COLO668 (cell line): Measurements from ENCODE around the gene OXA1L.
"Not testable (repeated sequence)": the region's sequence is repeated elsewhere in the genome, so short reads cannot be mapped to it uniquely, and the experiment has no call there.

Experiments used
- DNase-seq: peaks from one replicate; lab custom pipeline; 2025; ENCODE audit not compliant: unreplicated experiment; lab: John Stamatoyannopoulos, UW

The OXA1L gene

DNA sequence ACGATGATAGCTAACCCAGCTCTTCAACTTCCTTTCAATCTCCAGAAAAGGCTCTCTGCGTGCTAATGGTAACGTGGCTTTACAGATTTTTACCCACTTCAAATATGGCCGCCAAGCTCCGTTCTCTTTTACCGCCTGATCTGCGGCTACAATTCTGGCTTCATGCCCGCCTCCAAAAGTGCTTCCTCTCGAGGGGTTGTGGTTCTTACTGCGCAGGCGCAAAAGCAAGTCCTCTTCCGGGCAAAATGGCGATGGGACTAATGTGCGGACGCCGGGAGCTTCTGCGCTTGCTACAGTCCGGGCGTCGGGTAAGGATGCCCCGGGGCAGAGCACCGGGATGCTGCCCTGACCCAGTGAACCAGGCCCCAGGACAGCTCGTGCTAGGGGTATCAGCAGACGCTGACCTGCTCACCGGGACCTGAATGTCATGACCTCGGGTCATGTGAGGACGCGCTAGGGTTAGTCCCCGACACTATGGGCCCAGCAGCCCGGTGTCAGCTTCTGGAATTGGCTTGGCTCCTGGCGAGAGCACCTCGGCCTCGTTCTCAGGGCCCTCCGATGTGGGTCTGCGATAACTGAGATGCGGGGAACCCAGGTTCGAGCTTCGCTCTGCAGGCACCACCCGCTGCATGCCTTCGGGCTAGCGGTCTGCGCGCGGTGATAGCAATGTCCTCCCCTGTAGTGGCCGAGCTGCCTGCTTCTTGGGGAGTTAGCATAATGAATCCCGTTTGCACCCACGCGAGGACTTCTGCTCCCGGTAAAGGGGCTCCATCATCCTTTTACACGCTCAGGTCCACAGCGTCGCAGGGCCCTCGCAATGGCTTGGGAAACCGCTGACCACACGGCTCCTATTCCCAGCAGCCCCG is at the start of gene OXA1L:
Gene OXA1L, plus strand, starts transcription at position 232 of the 866 bp plus-strand sequence. Its CDS starts 14 bp downstream, at position 246.
- peak; percentile 97 for DNase-seq

DNA sequence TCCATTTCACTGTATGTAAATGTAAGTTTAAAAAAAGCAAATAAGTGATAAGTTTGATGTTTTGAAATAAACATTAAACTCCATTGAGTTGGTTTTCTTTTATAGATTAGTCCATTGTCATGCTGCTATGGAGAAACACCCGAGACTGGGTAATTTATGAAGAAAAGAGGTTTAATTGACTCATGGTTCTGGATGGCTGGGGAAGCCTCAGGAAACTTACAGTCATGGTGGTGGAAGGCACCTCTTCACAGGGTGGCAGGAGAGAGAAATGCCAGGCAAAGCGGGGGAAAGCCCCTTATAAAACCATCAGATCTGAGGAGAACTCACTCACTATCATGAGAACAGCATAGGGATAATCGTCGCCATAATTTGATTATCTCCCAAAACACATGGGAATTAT is 48.4 kb upstream of the OXA1L start:
- DNase-seq: no peak

DNA sequence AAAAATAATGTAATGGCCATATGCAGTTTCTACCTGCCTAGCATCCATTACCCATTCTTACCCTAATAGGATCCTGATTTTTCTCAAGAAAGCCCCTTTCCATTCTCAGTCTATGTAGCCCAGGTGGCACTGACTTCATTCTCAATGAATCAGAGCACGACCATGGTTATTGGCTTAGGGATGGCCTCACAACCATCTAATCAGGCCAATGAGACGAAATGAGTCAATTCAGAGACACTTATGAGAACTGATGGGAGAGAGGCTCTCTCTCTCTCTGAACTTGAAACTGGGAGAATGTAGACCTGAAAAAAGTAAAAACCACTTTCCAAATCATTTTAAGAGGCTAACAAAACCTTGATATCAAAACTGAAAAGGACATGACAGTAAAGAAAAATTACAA is 45.3 kb upstream of the OXA1L start:
- DNase-seq: no peak

DNA sequence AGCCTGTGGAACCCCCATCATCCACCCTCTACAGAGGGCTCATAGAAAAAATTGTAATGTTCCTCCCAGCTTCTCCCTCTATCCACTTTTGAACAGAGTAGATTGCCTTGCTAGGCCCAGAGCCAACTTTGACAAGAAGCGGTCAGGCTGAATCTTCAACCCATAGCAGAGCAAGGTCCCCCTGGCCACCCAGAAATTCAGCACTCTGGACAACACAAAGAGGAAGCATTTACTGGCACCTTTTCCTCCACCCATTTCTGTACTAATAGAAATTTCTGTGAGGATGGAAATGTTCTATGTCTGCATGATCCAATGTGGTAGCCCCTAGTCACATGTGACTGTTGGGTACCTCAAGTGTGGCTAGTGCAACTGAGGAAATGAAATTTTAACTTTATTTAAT is 42.7 kb upstream of the OXA1L start:
- no peak for DNase-seq

DNA sequence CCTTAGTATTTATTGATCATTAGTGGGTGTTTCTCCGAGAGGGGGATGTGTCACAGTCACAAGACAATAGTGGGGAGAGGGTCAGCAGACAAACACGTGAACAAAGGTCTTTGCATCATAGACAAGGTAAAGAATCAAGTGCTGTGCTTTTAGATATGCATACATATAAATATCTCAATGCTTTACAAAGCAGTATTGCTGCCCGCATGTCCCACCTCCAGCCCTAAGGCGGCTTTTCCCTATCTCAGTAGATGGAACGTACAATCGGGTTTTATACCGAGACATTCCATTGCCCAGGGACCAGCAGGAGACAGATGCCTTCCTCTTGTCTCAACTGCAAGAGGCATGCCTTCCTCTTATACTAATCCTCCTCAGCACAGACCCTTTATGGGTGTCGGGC is 41.6 kb upstream of the OXA1L start:
- not testable (repeated sequence) for DNase-seq

DNA sequence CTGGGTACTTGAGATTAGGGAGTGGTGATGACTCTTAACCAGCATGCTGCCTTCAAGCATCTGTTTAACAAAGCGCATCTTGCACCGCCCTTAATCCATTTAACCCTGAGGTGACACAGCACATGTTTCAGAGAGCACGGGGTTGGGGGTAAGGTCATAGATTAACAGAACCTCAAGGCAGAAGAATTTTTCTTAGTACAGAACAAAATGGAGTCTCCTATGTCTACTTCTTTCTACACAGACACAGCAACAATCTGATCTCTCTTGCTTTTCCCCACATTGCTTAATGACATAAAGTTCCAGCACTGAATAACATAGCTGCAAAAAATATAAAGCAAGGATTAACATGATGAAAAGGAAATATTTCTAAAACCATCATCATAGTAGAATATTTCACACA is 41.1 kb upstream of the OXA1L start:
- DNase-seq: not testable (repeated sequence)

DNA sequence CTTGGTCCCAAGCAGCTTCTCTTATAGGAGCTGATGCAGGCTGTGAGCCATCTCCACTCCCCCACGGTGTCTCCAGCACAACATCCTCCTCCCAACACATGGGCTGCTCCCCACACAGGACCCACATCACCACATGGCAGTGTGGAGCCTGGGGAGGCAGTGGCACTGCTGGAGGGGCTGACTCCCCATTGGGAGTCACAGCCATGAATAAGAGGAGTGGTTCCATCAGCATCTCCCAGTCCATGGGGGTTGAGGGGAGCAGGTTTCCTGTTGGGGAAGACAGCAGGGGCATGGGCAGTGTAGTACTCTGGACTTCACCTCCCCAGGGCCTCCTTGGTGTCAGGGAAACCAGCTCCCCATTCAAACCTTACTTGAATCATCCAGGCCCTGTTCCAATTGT is 40.5 kb upstream of the OXA1L start:
- no peak for DNase-seq

DNA sequence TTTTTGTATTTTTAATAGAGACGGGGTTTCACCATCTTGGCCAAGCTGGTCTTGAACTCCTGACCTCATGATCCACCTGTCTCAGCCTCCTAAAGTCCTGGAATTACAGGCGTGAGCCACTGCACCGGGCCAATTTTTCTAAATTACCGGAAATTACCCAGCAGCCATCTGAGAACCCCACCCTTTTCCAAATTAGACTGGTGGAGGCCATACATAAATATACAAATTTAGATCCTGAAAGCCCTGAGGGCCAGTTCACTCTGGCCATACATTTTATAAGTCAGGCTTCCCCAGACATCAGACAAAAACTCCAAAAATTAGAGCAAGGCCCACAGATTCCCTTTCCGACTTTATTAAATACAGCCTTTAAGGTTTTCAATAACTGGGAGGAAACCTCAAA is 34.4 kb upstream of the OXA1L start:
- DNase-seq: not testable (repeated sequence)

DNA sequence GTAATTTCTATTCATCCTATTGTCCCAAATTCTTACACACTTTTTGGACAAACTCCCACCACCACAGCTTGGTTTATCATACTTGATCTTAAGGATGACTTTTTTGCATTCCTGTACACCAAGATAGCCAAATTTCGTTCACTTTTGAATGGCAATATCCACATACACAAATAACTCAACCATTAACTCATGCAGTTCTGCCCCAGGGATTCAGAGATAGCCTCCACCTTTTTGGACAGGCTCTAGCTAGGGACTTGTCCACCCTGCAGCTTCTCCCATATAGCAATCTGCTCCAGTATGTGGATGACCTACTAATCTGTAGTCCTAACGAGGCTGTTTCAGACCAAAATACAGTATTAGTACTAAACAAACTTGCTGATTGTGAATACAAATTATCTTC is 32.7 kb upstream of the OXA1L start:
- no peak for DNase-seq

DNA sequence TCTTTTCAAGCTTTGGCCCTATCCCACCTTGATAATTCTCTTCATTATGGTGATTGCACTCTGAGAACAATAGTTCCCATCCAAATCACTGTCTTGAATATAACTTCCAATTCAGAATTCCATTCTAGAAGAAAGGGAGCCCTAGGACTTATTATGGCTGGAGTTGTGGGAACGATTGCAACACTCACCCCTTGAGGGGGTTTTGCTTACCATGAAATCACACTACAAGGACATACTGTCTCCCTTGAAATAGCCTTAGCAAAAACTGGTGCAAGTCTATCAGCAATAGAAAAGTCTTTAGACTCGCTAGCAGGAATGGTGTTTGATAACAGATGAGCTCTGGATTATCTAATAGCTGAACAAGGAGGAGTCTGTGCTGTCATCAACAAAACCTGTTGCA is 31.4 kb upstream of the OXA1L start:
- DNase-seq: no peak

DNA sequence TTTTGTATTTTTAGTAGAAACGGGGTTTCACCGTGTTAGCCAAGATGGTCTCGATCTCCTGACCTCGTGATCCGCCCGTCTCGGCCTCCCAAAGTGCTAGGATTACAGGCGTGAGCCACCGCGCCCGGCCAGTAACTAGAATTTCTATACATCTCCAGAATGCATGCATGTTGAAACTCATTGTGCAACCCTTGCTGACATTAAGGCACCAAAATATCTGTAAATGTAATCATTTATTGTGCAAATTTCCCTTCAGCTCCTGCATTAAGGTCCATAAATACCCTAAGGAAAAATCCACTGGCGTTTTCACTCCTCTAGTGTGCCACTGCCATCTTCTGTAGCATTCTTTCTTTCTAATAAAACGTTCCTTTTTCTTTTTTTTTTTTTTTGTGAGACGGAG is 30.1 kb upstream of the OXA1L start:
- DNase-seq: not testable (repeated sequence)

DNA sequence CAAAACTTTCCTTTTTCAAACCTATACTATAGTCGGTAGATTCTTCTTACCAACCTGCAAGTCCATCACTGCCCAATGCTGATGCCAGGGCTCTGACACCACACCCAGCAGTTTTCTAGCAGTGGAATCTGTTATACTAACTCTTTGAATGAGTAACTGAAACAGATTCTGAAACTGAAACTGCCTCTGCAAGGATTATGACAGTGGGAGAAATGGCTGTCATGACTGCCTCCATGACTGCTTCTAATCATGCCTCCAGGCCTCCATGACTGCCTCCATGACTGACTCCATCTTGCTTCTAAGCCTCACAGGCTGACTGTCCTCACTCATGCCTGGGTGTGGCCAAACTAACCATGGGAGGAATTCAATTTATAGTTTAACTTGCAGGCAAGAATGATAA is 29.4 kb upstream of the OXA1L start:
- no peak for DNase-seq

DNA sequence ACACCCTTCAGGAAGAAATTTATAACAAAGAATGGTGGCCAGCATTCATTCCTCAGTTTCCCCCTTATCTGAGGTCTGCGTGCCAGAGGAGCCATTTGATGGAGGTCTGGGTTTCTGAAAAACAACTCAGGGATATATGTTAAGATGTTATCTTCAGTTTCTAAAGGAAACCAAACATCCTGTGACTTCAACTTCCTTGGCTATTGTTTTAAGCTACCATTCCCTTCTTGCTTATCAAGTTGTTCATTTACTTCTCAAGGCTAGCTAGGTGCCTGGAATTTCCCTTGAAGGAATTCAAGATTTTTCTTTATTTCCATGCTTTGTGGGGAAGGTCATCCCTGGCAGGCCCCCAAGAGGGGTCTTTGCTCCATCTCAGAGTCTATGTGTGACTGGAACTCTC is 27.1 kb upstream of the OXA1L start:
- no peak for DNase-seq

DNA sequence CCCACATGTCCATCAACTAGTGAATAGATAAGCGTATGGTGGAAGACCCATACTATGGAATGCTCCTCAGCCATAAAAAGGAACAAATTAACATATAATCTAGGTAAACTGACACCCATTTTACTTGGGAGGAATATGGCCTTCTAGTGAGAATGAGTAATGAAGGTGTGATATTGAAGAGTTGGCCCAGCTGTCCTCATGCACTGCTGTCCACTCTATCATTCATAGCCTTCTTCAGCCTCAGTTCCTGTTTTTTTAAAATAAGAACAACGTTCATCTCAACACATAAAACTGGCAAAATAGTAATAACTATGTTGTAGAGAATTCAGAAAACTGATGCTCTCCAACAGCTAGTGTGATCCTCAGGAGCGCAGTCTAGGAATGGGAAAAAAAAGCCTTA is 26.5 kb upstream of the OXA1L start:
- DNase-seq: no peak

DNA sequence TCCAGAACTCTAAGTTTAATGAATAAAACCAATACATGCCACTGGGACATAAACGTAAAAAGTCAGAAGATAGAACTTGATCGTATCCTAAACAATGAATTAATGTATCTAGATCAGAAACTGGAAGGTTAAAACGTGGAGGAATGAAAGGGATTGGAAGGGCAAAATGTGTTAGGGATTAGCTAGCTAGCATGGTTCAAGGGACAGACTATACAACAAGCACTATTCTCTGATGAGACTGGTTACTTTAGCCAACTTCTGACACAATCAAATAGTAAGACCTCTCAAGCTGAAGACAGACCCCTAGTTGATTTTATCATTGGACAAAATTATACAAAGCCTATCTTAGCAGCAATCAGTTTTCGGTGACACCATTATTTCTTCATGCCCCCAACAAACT is 18.7 kb upstream of the OXA1L start:
- no peak for DNase-seq

DNA sequence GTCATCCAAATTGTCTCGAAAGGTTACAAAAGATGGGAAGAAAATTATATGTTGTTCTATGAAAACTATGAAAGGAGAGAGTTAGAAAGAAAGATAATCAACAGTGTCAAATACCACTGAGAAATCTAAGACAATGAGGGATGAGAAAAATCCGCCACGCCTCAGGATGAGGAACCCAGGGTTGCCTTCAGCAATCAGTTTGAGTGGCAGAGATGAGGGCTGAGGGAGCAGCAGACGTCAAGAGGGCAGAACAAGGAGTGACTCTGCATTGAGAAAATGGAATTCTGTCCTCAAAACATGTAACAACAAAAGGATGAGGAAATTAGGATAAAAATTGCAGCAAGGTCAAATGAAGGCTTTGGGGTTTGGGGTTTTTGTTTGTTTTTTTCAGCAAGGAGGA is 18.3 kb upstream of the OXA1L start:
- DNase-seq: no peak

DNA sequence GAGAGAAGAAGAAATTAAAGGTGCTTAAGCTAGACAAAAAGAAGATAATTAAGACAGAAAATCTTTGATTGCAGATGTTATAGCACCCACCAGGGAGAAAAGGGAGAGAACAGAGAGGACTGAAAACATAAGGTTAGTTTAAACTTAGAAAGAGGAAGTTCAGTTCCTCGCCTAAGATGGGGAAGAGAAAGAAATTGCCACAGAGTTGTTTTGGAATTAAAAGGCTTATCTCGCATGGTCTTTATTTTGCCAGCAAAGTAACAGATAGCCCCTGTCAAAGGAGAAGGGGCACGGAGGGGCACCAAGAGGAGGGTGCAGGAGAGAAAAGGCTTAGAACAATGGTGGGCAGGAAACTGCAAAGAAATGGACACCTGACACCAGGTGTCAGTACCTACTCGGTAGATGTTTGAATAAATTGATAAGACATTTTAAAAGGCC is 17.8 kb upstream of the OXA1L start:
- no peak for DNase-seq

DNA sequence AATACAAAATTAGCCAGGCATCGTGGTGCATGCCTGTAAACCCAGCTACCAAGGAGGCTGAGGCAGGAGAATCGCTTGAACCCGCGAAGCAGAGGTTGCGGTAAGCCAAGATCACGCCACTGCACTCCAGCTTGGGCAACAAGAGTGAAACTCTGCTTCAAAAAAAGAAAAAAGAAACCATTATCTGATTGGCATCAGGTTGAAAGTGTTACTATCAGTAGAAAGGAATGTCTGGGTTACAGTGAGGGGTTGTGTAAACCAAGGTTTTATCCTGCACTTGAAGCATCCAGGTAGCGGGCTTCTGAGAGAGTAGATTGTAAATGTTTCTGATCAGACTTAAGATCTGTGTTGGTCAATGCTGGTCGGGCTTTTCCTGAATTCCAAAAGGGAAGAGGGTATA is 14.1 kb upstream of the OXA1L start:
- no peak for DNase-seq

DNA sequence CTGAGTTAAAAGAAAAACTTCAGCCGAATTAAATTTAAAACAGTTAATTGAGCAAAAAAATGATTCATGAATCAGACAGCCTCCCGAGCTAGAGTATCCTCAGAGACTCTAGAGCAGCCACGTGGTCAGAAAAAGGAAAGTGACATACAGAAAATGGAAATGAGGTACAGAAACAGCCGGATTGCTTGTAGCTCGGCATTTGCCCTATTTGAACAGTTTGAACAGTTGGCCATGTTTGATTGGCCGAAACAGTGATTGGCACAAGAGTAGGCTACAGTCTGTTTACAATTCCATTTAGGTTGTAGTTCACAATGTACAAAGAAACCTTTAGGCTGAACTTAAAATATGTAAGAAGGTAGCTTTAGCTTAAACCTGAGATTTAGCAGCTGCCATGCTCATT is 12.9 kb upstream of the OXA1L start:
- DNase-seq: no peak

DNA sequence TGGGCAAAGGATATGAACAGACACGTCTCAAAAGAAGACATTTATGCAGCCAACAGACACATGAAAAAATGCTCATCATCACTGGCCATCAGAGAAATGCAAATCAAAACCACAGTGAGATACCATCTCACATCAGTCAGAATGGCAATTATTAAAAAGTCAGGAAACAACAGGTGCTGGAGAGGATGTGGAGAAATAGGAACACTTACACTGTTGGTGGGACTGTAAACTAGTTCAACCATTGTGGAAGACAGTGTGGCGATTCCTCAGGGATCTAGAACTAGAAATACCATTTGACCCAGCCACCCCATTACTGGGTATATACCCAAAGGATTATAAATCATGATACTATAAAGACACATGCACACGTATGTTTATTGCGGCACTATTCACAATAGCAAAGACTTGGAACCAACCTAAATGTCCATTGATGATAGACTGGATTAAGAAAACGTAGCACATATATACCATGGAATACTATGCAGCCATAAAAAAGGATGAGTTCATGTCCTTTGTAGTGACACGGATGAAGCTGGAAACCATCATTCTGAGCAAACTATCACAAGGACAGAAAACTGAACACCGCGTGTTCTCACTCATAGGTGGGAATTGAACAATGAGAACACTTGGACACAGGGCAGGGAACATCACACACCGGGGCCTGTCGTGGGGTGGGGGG is 8.4 kb upstream of the OXA1L start:
- not testable (repeated sequence) for DNase-seq

DNA sequence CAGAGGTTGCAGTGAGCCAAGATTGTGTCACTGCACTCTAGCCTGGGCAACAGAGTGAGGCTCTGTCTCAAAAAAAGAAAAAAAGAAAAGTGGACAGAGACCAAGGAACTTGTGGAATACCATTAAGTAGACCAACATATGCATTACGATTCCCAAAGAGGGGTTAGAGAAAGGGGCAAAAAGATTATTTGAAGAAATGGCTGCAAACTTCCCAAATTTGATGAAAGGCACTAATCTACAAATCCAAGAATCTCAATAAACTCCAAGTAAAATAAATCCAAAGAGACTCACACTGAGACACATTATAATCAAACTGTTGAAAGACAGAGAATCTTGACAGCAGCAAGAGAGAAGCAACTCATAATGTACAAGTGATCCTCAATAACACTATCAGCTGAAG is 4.8 kb upstream of the OXA1L start:
- DNase-seq: no peak

DNA sequence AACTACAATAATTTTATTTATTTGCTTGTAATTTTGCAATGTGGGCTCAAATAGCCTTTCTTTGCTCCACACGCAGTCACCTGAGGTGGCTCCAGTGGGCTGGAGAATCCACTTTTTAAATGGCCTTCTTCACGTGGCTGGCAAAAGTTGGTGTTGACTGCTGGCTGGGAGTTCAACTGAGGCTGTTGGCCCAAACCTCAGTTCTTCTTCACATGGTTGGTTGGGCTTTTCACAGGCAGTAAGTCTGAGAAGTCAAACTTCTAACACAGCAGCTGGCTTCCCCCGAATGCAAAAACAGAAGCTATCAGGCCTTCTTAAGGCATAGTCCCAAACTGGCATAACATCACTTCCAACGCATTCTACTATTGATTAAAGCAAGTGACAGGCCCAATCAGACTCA is 2.1 kb upstream of the OXA1L start:
- DNase-seq: no peak

DNA sequence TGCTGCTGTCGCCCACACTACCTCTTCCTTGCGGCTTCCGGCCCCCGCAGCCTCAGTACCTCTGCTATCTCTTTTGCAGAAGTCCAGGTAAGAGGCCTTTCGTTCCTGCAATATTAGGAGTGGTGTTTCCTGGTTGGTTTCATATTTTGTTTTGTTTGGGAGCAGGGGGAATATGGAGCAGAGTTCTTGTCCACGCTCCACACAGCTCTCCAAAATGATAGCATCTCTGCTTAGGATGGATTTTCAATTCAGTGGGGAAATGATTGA is 768 bp downstream of the OXA1L start:
- no peak for DNase-seq
